Type B pancreatic cell (in vitro differentiated cells): Measurements from ENCODE around the gene ST8SIA1. TPM values are rescaled to one million over a fixed set of nuclear protein-coding genes. Genes with fewer than 3 reads are reported as not detected.

Experiments
- DNase-seq: peaks from one replicate; pipeline ENCODE4 v3.0.0; 2021; ENCODE audit warnings: mixed read lengths; ENCODE audit not compliant: unreplicated experiment; ENCODE audit errors: extremely low spot score
- H3K27ac Mint-ChIP-seq: 2 replicates; pipeline ENCODE4 v1.8.0; 2021; ENCODE audit warnings: mild to moderate bottlenecking, mixed read lengths
- H3K27me3 Mint-ChIP-seq: 2 replicates; pipeline ENCODE4 v1.8.0; 2021; ENCODE audit warnings: mixed read lengths
- H3K36me3 Mint-ChIP-seq: 2 replicates; pipeline ENCODE4 v1.8.0; 2021; ENCODE audit warnings: mixed read lengths
- H3K4me1 Mint-ChIP-seq: one replicate; pipeline ENCODE4 v1.8.0; 2021; ENCODE audit warnings: mixed read lengths; ENCODE audit not compliant: unreplicated experiment
- H3K4me3 Mint-ChIP-seq: 2 replicates; pipeline ENCODE4 v1.8.0; 2021; ENCODE audit warnings: mild to moderate bottlenecking, mixed read lengths
- H3K9me3 Mint-ChIP-seq: 2 replicates; pipeline ENCODE4 v1.8.0; 2021; ENCODE audit warnings: mixed read lengths
- total RNA-seq: library from RNA; stranded (reverse); gene quantifications from 2 replicates; pipeline ENCODE4 v1.2.1, GENCODE V29; 2021; ENCODE audit warnings: low replicate concordance
- TF ChIP-seq, protein P1 (sequence below): fragments of 200-600 bp; sonication (generic); conservative IDR thresholded peaks from 2 replicates; pipeline ENCODE4 v1.5.0; 2021; ENCODE audit warnings: antibody characterized with exemption, mild to moderate bottlenecking

ST8SIA1 gene
- total RNA-seq, 1 donor from 2014 or later, result 6.3 TPM

DNA sequence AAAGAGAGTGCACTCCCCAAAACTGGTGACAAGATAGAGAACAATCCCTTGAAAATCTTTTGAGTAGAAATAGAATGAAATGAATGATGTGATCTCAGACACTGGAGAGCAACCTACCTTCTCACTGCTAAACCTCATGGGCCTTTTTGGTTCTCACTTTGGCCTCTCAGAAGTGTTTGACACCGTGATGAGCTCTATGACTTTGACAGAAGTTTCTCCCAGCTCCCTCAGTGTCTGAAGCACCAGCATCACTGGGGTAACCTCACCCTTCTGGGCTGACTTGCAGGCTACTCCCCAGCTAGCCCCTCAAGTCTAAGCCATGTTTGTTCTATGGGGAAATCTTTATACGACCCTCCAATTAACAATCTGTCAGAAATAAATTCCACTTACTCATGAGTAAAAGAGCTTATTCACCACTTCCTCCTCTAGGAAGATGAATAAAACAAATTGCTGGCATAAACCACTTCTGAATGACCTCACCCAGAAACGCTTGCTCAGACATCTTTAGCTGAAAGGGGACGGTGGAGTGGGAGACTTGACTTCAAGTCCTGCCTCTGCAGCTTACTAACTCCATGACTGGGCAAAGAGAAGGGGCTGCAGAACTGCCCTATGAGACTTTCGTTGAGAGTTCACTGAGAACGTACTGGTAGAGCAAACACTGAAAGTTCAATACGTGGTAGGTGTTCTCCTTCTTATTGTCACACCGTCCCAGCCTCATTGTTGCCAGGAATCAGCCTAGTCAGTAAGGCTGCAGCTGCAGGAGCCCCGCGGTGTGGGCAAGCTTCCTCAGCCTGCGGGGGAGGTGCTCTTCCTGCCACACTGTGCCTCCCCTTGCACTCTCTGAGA lies 46.5 kb downstream of the ST8SIA1 start:
- TF ChIP-seq, protein P1, sequence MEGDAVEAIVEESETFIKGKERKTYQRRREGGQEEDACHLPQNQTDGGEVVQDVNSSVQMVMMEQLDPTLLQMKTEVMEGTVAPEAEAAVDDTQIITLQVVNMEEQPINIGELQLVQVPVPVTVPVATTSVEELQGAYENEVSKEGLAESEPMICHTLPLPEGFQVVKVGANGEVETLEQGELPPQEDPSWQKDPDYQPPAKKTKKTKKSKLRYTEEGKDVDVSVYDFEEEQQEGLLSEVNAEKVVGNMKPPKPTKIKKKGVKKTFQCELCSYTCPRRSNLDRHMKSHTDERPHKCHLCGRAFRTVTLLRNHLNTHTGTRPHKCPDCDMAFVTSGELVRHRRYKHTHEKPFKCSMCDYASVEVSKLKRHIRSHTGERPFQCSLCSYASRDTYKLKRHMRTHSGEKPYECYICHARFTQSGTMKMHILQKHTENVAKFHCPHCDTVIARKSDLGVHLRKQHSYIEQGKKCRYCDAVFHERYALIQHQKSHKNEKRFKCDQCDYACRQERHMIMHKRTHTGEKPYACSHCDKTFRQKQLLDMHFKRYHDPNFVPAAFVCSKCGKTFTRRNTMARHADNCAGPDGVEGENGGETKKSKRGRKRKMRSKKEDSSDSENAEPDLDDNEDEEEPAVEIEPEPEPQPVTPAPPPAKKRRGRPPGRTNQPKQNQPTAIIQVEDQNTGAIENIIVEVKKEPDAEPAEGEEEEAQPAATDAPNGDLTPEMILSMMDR, result no peak
- Mint-ChIP-seq H3K4me1 (no peaks in the 10 kb centered on the region), H3K4me3 (no peak overlapping the region), H3K36me3 (peaks cover 14% of the 10 kb centered on the region), H3K9me3 (no peaks in the 10 kb centered on the region), H3K27me3 (peaks cover 40% of the 10 kb centered on the region), H3K27ac (no peak overlapping the region)
- DNase-seq, result no peak

DNA sequence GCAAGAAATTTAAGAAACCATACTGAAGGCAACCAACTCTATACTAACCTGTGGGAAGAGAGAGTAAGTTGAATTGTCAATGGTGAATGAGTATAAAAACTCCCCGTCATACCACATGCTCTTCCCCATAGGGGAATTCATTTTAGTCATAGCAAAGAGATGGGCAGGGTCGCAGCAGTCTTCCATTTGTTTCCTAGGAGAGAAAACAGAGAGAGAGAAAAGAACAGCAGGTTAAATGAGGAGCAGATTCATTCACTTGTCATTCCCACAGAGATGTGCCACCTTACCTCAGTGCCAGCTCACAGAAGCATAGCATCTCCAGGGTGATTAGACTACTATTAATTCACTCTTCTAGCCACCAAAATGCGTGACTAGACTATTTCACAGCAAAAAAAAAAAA lies 47.4 kb downstream of the ST8SIA1 start:
- no peak overlapping the region for H3K4me3 Mint-ChIP-seq
- TF ChIP-seq, protein P1, result no peak
- peaks cover 40% of the 10 kb centered on the region for H3K27me3 Mint-ChIP-seq
- no peaks in the 10 kb centered on the region for H3K9me3 Mint-ChIP-seq
- no peaks in the 10 kb centered on the region for H3K4me1 Mint-ChIP-seq
- no peak for DNase-seq
- H3K27ac Mint-ChIP-seq, result no peak overlapping the region
- peaks cover 14% of the 10 kb centered on the region for H3K36me3 Mint-ChIP-seq

DNA sequence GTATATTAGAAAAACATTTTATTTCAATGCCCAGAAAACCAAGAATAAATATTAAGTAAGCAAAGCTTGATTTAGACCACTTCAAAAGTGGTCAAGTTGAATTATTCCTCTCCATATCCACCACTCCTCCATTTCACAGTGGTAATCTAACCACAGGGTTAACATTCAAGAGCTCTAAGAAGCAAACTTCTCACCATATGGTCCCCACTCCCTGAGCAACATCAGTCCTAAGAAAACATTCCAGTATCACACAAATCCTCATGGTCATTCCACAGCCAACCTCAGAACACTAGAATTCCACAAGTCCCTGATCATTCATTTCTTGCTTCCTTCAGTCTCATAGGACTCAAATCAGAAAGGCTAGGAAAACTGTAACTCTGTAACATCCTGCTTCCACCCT lies 47.9 kb downstream of the ST8SIA1 start:
- Mint-ChIP-seq H3K36me3 (peaks cover 14% of the 10 kb centered on the region), H3K27ac (no peak overlapping the region), H3K9me3 (no peaks in the 10 kb centered on the region), H3K4me1 (no peaks in the 10 kb centered on the region), H3K27me3 (peaks cover 40% of the 10 kb centered on the region), H3K4me3 (no peak overlapping the region)
- TF ChIP-seq, protein P1, result no peak
- DNase-seq, result no peak

DNA sequence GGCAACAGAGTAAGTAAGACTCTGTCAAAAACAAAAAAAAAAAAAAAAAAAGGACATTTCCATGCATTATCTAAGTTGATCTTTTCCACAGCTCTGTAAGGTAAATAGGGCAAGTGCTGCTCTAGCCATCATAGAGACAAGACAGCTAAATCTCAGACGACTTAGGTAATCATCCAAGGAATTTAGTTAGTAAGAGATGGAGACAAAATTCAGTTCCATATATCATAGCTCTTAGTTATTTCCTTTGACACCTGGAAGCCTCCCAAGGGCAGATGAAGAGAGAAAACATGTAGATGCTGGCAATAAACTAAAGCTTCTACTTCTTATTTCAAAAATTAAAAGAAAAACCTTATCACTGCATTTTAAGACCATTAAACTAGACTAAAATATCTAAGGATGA lies 48.7 kb downstream of the ST8SIA1 start:
- H3K4me3 Mint-ChIP-seq, result no peak overlapping the region
- peaks cover 14% of the 10 kb centered on the region for H3K36me3 Mint-ChIP-seq
- no peak overlapping the region for H3K27ac Mint-ChIP-seq
- H3K4me1 Mint-ChIP-seq, result no peaks in the 10 kb centered on the region
- peaks cover 40% of the 10 kb centered on the region for H3K27me3 Mint-ChIP-seq
- TF ChIP-seq, protein P1, result no peak
- DNase-seq, result no peak
- H3K9me3 Mint-ChIP-seq, result no peaks in the 10 kb centered on the region

DNA sequence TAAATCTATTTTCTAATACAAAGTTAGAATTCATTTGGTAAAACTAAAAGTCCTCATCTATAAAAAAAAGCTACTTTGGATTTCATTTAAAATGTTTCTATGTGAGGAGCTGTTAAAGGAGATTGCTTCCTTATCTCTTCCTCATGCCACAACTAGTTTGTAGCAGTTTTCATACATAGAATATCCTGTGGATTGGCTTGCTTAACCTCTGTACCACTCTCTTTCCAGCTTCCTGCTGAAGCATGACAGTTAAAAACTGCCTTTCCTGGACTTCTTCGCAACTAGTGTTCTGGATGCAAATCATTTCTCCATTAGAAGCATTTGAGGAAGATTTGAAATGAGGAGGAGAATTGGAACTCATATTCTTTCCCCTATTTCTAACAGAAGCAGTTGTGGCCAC lies 49.6 kb downstream of the ST8SIA1 start:
- Mint-ChIP-seq H3K4me3 (no peak overlapping the region), H3K9me3 (no peaks in the 10 kb centered on the region), H3K27ac (no peak overlapping the region), H3K4me1 (no peaks in the 10 kb centered on the region), H3K36me3 (peaks cover 14% of the 10 kb centered on the region), H3K27me3 (peaks cover 37% of the 10 kb centered on the region)
- DNase-seq, result no peak
- TF ChIP-seq, protein P1, result no peak
